ENCODE results near the gene PBX1. TPM values are rescaled to one million over a fixed set of nuclear protein-coding genes. Genes with fewer than 3 reads are reported as not detected.

Gene PBX1
- total RNA-seq, 2 donors from 2014 or later: 33.3 to 37.4 TPM

- H3K9me3 ChIP-seq: no peaks in the 10 kb centered on the region
- TF ChIP-seq CTCF (IDR thresholded peaks at IDR 0.05): no peak
- peak overlapping the region in 1 of 2 donors; percentile 4 for H3K4me3 ChIP-seq
- no peaks in the 10 kb centered on the region for H3K27me3 ChIP-seq
- peaks cover 0 to 53% of the 10 kb centered on the region in 2 donors for H3K4me1 ChIP-seq
- peak overlapping the region; percentile 84 to 91 for H3K27ac ChIP-seq
- no peaks in the 10 kb centered on the region for H3K36me3 ChIP-seq
- no peak for DNase-seq (ENCODE audit: low spot score)
Measured at GRCh38 chr1:164622068-164622845, 63.3 kb downstream of the PBX1 start.

GRCh38 chr1:164623805-164624204, 64.8 kb downstream of the PBX1 start:
- TF ChIP-seq CTCF (IDR thresholded peaks at IDR 0.05): no peak
- Histone ChIP-seq H3K27ac (peak overlapping the region in 1 of 2 donors; percentile 91), H3K4me3 (no peak overlapping the region), H3K36me3 (no peaks in the 10 kb centered on the region), H3K27me3 (no peaks in the 10 kb centered on the region), H3K9me3 (no peaks in the 10 kb centered on the region), H3K4me1 (peaks cover 0 to 39% of the 10 kb centered on the region in 2 donors)
- DNase-seq (ENCODE audit: low spot score): no peak

GRCh38 chr1:164624400-164624799, 65.4 kb downstream of the PBX1 start:
- Histone ChIP-seq H3K4me3 (no peak overlapping the region), H3K27ac (peak overlapping the region in 1 of 2 donors; percentile 91), H3K9me3 (no peaks in the 10 kb centered on the region), H3K36me3 (no peaks in the 10 kb centered on the region), H3K4me1 (peaks cover 0 to 33% of the 10 kb centered on the region in 2 donors), H3K27me3 (no peaks in the 10 kb centered on the region)
- no peak for DNase-seq (ENCODE audit: low spot score)
- TF ChIP-seq CTCF (IDR thresholded peaks at IDR 0.05): no peak

GRCh38 chr1:164625004-164625617, 66.1 kb downstream of the PBX1 start:
- no peak overlapping the region for H3K27ac ChIP-seq
- no peaks in the 10 kb centered on the region for H3K27me3 ChIP-seq
- no peak overlapping the region for H3K4me3 ChIP-seq
- no peak for DNase-seq (ENCODE audit: low spot score)
- H3K36me3 ChIP-seq: no peaks in the 10 kb centered on the region
- H3K9me3 ChIP-seq: no peaks in the 10 kb centered on the region
- peaks cover 0 to 28% of the 10 kb centered on the region in 2 donors for H3K4me1 ChIP-seq
- TF ChIP-seq CTCF (IDR thresholded peaks at IDR 0.05): peak; percentile 28 to 58

- no peak overlapping the region for H3K4me3 ChIP-seq
- H3K36me3 ChIP-seq: no peaks in the 10 kb centered on the region
- H3K27me3 ChIP-seq: no peaks in the 10 kb centered on the region
- no peak for DNase-seq (ENCODE audit: low spot score)
- no peak for TF ChIP-seq CTCF (IDR thresholded peaks at IDR 0.05)
- H3K27ac ChIP-seq: no peak overlapping the region
- H3K4me1 ChIP-seq: peaks cover 0 to 30% of the 10 kb centered on the region in 2 donors
- H3K9me3 ChIP-seq: no peaks in the 10 kb centered on the region
Measured at GRCh38 chr1:164628772-164629171, 69.8 kb downstream of the PBX1 start.
